SW 1271 (cell line): ENCODE results near the gene POTEE.
"Not testable (repeated sequence)": the region's sequence is repeated elsewhere in the genome, so short reads cannot be mapped to it uniquely, and the experiment has no call there.

Experiments
- DNase-seq, 2 experiments: peaks; one replicate each; lab custom pipeline; 2025; lab: John Stamatoyannopoulos, UW

Gene POTEE

GRCh38 chr2:131209030-131209772 lies at the start of gene POTEE:
Gene POTEE (plus strand): TSS chr2:131209536. CDS start chr2:131218403, 8,867 bp downstream.
- DNase-seq, result not testable (repeated sequence)

DNA sequence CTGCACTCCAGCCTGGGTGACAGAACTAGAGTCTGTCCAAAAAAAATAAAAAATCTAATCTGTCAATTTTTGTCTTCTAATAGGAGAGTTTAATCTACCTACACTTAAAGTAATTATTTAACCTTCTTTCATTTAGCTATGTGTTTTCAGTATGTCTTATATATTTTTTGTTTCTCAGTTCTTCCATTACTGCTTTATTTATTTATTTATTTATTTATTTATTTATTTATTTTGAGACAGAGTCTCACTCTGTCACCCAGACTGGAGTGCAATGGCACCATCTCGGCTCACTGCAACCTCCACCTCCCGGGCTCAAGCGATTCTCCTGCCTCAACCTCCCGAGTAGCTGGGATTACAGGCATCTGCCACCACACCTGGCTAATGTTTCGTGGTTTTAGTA lies 43.8 kb upstream of the POTEE start:
- not testable (repeated sequence) for DNase-seq

DNA sequence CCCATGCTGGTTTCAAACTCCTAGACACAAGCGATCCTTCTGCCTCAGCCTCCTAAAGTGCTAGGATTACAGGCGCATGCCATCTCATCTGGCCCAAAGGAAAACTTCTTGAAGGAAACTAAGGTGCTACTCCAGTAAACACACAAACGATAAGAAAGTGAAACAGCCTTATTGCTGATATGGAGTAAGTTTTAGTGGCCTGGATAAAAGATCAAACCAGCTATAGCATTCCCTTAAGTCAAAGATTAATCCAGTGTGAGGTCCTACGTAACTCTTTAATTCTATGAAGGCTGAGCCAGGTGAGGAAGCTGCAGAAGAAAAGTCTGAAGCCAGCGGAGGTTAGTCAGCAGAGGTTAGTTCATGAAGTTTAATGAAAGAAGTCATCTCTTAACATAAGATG lies 40.8 kb upstream of the POTEE start:
- DNase-seq, result no peak

DNA sequence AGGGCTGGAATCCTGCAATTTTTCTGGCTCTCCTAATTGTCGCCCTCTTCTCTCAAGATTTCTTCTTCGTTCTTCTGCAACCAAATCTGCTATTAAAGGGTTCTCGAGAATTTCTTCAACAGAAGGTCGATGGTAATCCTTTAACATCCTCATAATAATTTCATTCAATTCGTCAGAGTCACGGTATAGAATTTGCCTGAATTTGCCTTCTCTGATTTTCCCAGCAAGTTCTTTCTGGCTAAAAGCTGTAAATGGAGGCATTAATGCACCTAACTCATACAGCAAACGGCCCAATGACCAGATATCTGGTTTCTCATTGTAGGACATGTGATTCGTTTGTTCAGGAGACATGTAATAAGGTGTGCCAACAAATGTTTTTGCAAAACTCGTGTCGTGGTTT lies 31.3 kb upstream of the POTEE start:
- DNase-seq, result not testable (repeated sequence)

GRCh38 chr2:131178721-131179418 lies 30.5 kb upstream of the POTEE start:
- not testable (repeated sequence) for DNase-seq

DNA sequence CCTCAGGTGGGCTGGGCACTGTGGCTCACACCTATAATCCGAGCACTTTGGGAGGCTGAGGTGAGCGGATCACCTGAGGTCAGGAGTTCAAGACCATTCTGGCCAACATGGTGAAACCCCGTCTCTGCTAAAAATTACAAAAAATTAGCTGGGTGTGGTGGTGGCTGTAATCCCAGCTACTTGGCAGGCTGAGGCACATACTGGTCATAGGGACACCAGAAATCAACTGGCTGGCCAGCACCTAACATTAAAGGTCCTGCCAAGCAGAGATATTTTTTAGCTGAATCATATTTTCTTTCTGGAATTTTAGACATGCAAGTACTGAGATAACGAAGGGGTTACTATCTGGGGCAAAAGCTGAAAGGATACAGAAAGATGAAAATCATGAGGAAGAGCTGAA lies 27.9 kb upstream of the POTEE start:
- not testable (repeated sequence) for DNase-seq

DNA sequence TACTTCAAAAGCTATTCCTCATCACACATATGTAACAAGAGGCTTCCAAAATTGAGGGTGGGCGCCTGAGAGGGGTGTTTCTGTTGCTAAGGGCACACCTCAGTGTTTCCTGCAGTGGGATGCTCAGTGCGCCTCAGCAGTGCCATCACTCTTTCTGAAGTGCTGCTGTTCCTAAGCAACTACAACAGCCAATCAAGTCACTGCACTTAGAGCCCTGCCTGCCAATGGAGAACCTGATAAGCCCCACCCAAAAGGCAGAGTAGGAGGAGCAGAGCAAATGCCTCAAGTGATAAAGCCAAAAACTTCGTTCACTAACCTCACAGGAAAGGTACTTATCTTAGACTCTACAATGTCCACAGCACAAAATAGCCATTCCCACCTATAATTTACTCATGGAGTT lies 15.9 kb upstream of the POTEE start:
- not testable (repeated sequence) for DNase-seq

- DNase-seq, result not testable (repeated sequence)
Observed at GRCh38 chr2:131196186-131196585, 13.2 kb upstream of the POTEE start.

DNA sequence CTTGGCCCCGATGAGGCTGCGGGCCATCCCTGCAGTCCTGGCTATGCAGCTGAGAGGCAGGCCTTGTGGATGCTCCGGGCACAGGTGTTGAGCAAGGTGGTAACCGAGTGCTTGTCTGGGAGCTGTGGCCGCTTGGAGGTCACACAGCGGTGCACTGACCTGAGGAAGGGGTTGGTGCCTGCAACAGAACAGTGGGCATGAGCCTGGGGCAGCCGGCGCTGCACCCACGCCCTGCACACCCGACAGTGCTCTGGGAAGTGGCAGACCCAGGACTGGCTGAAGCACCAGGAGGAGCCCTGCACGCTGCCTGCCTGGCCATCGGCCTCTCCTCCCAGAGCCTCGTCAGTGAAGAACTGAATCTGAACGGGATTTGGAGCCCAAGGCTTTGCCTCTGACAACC lies 8.2 kb upstream of the POTEE start:
- no peak for DNase-seq

DNA sequence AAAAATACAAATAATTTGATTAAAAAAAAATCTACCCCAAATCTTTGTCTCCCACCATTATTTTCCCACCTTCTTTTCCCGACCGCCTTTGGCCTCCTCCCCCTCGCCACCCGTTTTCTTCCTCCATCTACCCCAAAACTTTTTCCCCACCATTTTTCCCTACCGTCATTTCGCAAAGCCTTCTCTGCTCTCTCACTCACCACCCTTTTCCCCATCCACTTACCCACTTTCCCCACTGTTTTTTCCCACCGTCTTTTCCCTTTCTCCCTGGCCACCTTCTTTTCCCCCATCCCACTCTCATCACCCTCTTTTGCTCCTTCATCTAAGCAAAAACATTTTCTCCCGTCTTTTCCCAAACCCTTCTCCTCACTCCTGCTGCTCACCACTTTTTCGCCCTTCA lies 1.5 kb upstream of the POTEE start:
- not testable (repeated sequence) for DNase-seq

- not testable (repeated sequence) for DNase-seq
Observed at GRCh38 chr2:131209773-131210104, 403 bp downstream of the POTEE start.

GRCh38 chr2:131210434-131211211 lies 1.3 kb downstream of the POTEE start:
- DNase-seq, result not testable (repeated sequence)

GRCh38 chr2:131217238-131217986 lies 8.1 kb downstream of the POTEE start:
- DNase-seq, result not testable (repeated sequence)

DNA sequence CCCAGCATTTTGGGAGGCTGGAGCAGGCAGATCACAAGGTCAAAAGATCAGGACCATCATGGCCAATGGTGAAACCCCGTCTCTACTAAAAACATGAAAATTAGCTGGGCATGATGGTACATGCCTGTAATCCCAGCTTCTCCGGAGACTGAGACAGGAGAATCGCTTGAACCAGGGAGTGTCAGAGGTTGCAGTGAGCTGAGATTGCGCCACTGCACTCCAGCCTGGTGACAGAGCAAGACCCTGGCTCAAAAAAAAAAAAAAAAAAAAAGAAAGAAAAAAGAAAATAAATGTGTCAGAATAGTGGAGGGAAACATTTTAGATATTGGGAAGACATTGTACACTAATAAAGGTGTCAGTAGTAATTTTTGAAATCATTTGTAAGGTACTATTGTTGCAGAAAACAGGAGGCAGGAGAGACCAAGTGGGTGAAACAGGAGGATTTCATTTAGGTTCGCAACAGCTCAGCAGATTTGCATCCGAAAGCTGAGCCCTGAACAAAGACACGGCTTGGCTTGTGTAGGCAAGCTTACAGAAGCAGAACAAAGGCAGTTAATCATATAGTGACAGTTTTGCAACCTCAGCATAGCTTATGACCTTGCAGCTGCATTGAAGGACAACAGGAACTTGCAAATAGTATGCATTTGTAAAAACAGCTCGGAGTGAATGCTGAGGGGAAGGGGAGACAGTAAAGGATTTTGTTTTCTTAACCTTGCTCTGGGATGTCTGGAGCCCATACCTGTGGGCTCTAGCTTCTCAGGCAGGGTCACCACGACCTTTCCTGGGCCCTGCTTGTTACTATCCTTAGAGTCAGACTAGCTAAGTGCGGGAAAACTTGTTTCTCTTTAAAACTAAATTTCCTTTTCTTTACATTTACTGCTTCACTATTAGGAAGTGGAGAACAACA lies 26.5 kb downstream of the POTEE start:
- not testable (repeated sequence) for DNase-seq
